Activated CD8-positive, alpha-beta T cell treated with anti-CD3 and anti-CD28 coated beads, Interleukin-2, amount 10 ng/mL, durations not matched to agents 7 days and 5 days (primary cell): ENCODE results near the gene C12orf43. TPM values are rescaled to one million over a fixed set of nuclear protein-coding genes. Genes with fewer than 3 reads are reported as not detected.

Experiments used
- ATAC-seq: fragments of 150-1000 bp; cut with Tn5 transposase; one replicate; pipeline ENCODE4 v1.10.0; 2021; ENCODE audit warnings: moderate library complexity
- CTCF ChIA-PET: fragments of 350-600 bp; sonication (Branson Sonifier 250); formaldehyde crosslinking; loops from one replicate; lab custom pipeline; 2021; ENCODE audit warnings: antibody characterized with exemption; lab: Charles Lee
- POLR2A ChIA-PET: fragments of 350-600 bp; sonication (Branson Sonifier 250); formaldehyde crosslinking; loops from one replicate; lab custom pipeline; 2021; ENCODE audit warnings: antibody characterized with exemption; lab: Charles Lee
- DNase-seq: peaks from one replicate; pipeline ENCODE4 v3.0.0-alpha.2; 2020
- H3K27ac Mint-ChIP-seq: one replicate; pipeline ENCODE4 v1.8.0; 2021; ENCODE audit warnings: mild to moderate bottlenecking, mixed read lengths
- H3K27me3 Mint-ChIP-seq: one replicate; pipeline ENCODE4 v1.8.0; 2021; ENCODE audit warnings: low read depth, mixed read lengths
- H3K36me3 Mint-ChIP-seq: one replicate; pipeline ENCODE4 v1.8.0; 2021; ENCODE audit warnings: low read depth, mixed read lengths
- H3K4me1 Mint-ChIP-seq: one replicate; pipeline ENCODE4 v1.8.0; 2021; ENCODE audit warnings: low read depth, mixed read lengths
- H3K4me3 Mint-ChIP-seq: one replicate; pipeline ENCODE4 v1.8.0; 2021; ENCODE audit warnings: mild to moderate bottlenecking, mixed read lengths
- H3K9me3 Mint-ChIP-seq: one replicate; pipeline ENCODE4 v1.8.0; 2022; ENCODE audit warnings: mixed read lengths; ENCODE audit not compliant: insufficient read depth
- total RNA-seq, 2 experiments: library from RNA; stranded (reverse); gene quantifications; one replicate each; pipeline ENCODE4 v1.2.3, GENCODE V29; 2021

C12orf43 gene
- total RNA-seq, 2 experiments from 2014 or later: 19.0 to 23.3 TPM

DNA sequence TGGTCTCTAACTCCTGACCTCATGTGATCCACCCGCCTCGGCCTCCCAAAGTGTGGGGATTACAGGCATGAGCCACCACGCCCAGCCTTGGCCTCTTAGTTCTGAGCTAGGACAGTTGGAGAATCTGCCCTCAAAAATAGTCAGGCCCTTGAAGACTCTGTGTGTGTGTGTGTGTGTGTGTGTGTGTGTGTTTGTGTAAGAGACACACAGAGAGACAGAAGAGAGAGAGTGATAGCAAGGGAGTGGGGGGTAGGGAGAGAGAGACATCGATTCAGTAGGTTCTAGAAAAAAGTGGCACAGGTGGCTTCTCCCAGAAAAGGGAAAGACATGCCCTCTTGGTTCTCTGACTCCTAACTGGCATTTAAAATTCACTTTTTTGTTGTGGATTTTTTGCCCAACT, 32.5 kb downstream of the C12orf43 start:
- Mint-ChIP-seq H3K36me3 (no peaks in the 10 kb centered on the region), H3K9me3 (no peaks in the 10 kb centered on the region), H3K4me1 (no peaks in the 10 kb centered on the region), H3K27me3 (no peaks in the 10 kb centered on the region), H3K27ac (no peak overlapping the region), H3K4me3 (no peak overlapping the region)
- DNase-seq (no peak), ATAC-seq (no peak)
- POLR2A ChIA-PET: no interaction called here
- CTCF ChIA-PET: interaction anchor here (1.3 kb wide), 1 partner anchor 12 kb away, joined by 4 read pairs; no protein-coding TSS in a partner anchor

DNA sequence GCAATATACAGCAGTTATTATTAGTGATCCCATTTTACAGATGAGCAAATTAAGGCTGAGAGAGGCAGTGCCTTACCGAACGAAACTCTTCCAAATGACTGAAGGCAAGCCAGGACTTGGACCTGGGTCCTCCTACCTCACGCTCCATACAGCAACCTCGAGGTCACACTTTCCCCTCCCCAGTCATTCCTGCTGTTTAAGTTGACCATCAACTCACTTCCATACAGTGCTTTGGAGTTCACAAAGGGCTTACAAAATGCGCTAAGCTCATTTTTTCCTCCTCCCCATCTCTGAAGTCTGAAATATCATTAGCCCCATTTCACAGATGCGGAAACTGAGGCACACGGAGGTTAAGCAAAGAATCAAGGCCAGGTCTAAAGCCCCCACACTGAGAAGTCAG, 33.6 kb downstream of the C12orf43 start:
- Mint-ChIP-seq H3K4me1 (no peaks in the 10 kb centered on the region), H3K4me3 (no peak overlapping the region), H3K9me3 (no peaks in the 10 kb centered on the region), H3K36me3 (no peaks in the 10 kb centered on the region), H3K27ac (no peak overlapping the region), H3K27me3 (no peaks in the 10 kb centered on the region)
- DNase-seq (no peak), ATAC-seq (no peak)
- POLR2A ChIA-PET: interaction anchor here (0.5 to 1.2 kb wide), 2 partner anchors 11 to 378 kb away, joined by 3 to 7 read pairs; no protein-coding TSS in a partner anchor
- CTCF ChIA-PET: interaction anchor here (1.3 kb wide), 1 partner anchor 11 kb away, joined by 4 read pairs; no protein-coding TSS in a partner anchor

DNA sequence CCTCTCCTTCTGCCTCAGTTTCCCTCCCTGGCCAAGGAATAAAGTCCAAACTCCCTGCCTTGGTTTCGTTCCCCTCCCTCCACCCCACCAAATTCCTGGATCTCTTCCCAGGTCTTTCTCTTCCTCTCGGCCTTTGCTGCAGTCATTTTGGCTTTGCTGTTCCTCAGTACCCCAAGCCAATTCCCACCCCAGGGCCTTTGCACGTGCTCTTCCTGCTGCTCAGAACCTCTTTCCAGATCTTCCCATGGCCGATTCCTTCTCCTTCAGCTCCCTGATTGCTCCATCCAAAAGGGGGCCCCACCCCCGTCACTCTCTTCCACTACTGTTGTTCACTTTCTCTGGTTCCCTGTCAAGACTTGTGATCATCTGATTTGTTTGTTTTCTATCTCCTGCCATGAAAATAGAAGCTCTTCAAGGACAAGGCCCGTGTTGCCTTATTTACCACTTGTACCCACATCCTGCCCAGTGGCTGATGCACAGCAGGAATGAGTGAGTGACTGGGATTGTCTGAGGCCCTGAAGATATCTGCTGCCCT, 34.8 kb downstream of the C12orf43 start:
- ChIA-PET CTCF (interaction anchor here (1.4 to 2.6 kb wide), 3 partner anchors 10 to 332 kb away, joined by 4 to 14 read pairs (median 4); no protein-coding TSS in a partner anchor), POLR2A (no interaction called here)
- ATAC-seq (no peak), DNase-seq (no peak)
- Mint-ChIP-seq H3K4me3 (no peak overlapping the region), H3K27ac (no peak overlapping the region), H3K36me3 (no peaks in the 10 kb centered on the region), H3K9me3 (no peaks in the 10 kb centered on the region), H3K4me1 (no peaks in the 10 kb centered on the region), H3K27me3 (no peaks in the 10 kb centered on the region)

DNA sequence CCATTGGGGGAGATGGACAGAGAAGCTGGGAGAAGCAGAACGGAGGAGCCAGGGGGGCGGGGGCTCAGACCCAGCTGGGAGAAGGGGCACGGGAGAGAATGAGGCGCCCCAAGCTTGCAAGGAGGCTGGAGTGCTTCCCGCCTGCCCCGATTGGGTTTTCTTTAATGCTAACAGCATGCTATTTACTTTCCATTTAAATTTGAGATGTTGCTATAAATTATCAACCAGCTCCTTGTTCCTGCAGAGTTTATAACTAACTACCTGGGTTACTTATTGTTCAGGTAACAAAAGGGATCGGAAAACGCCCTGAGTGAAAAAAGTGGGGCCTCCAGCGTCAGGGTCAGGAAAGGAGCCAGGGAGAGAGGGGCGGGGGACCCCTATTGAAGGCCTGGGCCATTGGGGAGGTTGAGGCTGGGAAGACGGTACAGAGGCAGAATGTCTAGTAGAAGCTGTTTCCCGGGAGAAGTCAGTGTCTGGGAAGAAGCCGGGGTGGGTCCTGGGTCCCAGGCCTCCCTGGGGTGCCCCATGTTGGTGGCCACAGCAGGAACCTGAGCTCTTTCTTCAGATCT, 35.4 kb downstream of the C12orf43 start:
- POLR2A ChIA-PET: no interaction called here
- H3K4me3 Mint-ChIP-seq: no peak overlapping the region
- H3K36me3 Mint-ChIP-seq: no peaks in the 10 kb centered on the region
- CTCF ChIA-PET: interaction anchor here (1.4 to 2.6 kb wide), 3 partner anchors 9 to 332 kb away, joined by 4 to 14 read pairs (median 4); no protein-coding TSS in a partner anchor
- H3K4me1 Mint-ChIP-seq: no peaks in the 10 kb centered on the region
- H3K27ac Mint-ChIP-seq: no peak overlapping the region
- DNase-seq (no peak), ATAC-seq (no peak)
- no peaks in the 10 kb centered on the region for H3K27me3 Mint-ChIP-seq
- no peaks in the 10 kb centered on the region for H3K9me3 Mint-ChIP-seq

DNA sequence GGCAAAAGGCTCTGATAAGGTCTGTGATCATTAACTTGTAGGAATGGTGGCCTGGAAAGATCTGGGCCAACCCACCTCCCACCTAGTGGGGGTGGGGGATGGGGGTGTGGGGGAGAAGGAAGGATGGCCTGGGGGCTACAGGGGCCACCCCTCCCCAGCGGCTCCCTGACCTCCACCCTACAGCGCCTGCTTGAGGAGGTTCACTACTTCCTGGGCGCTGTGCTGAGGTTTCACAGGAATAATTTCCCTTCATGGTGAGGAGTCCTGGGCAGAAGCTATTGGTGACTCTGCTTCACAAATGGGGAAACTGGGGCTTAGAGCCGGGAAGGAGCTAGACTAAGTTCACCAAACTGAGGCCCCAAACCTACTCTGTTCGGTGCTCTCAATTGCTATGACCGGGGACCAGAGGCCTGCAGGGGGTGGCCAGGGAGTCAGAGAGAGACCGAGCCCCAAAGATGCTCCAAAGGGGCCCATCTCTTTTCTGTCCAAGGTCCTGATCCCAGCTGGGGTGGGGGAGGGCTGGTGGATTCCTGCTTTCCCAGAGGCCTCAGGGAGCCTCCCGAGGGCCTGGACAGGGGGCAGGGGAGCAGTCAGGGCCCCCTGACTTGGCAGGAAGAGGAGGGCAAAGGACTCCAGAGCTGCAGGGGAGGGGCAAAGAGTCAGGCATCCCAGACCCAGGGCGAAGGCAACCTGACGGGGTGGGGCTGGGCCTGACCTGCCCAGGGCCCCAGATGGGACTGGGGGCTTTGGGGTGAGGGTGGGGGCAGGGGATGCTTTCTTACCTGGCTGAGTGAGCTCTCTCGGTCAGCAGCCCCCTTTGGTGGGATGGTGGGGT, 36.2 kb downstream of the C12orf43 start:
- H3K9me3 Mint-ChIP-seq: no peaks in the 10 kb centered on the region

DNA sequence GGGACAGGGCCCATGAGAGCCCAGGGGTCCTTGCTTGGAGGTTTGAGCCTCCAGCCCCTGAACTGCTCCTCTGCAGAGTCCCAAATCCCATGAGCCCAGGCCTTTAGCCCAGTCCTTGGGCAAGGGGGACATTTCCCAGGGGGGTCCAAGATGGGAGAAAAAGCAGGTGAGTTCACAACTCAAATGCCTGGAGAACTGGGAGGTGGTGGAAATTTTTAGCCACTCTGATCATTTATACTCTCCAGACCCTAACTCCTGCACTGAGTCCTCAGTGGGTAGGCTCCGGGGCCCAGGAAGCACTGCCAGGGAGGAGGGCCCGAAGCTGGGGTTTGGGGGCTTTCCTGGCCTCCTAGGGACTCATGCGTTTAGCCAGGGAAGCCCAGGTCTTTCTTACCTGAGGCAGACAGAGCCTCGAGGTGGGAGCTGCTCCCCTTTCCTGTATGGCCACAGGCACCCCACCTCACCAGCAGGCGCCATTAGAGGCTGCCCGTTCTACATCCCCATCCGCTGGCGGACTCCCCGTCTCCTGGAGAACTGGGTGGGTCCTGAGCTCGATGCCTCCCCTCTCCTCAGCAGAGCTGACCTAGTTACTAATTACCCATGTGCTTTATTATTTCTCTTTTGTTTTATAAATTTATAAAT, 36.9 kb downstream of the C12orf43 start:
- ATAC-seq: no peak
- Mint-ChIP-seq H3K4me3 (no peak overlapping the region), H3K4me1 (no peaks in the 10 kb centered on the region), H3K9me3 (no peaks in the 10 kb centered on the region), H3K27me3 (no peaks in the 10 kb centered on the region), H3K27ac (no peak overlapping the region), H3K36me3 (no peaks in the 10 kb centered on the region)
- ChIA-PET POLR2A (interaction anchor here (0.6 kb wide), 1 partner anchor 230 kb away, joined by 3 read pairs; no protein-coding TSS in a partner anchor), CTCF (interaction anchor here (0.8 to 2.6 kb wide), 2 partner anchors 8 to 331 kb away, joined by 4 to 14 read pairs; no protein-coding TSS in a partner anchor)
- DNase-seq: no peak

More for the DNA sequence above, 36.2 kb downstream of the C12orf43 start:
- Mint-ChIP-seq H3K36me3 (no peaks in the 10 kb centered on the region), H3K4me1 (no peaks in the 10 kb centered on the region), H3K27me3 (no peaks in the 10 kb centered on the region), H3K27ac (no peak overlapping the region), H3K4me3 (no peak overlapping the region)
- DNase-seq (no peak), ATAC-seq (no peak)
- CTCF ChIA-PET: interaction anchor here (0.8 to 2.6 kb wide), 3 partner anchors 8 to 332 kb away, joined by 4 to 14 read pairs (median 4); no protein-coding TSS in a partner anchor
- POLR2A ChIA-PET: interaction anchor here (0.6 kb wide), 1 partner anchor 230 kb away, joined by 3 read pairs; no protein-coding TSS in a partner anchor

DNA sequence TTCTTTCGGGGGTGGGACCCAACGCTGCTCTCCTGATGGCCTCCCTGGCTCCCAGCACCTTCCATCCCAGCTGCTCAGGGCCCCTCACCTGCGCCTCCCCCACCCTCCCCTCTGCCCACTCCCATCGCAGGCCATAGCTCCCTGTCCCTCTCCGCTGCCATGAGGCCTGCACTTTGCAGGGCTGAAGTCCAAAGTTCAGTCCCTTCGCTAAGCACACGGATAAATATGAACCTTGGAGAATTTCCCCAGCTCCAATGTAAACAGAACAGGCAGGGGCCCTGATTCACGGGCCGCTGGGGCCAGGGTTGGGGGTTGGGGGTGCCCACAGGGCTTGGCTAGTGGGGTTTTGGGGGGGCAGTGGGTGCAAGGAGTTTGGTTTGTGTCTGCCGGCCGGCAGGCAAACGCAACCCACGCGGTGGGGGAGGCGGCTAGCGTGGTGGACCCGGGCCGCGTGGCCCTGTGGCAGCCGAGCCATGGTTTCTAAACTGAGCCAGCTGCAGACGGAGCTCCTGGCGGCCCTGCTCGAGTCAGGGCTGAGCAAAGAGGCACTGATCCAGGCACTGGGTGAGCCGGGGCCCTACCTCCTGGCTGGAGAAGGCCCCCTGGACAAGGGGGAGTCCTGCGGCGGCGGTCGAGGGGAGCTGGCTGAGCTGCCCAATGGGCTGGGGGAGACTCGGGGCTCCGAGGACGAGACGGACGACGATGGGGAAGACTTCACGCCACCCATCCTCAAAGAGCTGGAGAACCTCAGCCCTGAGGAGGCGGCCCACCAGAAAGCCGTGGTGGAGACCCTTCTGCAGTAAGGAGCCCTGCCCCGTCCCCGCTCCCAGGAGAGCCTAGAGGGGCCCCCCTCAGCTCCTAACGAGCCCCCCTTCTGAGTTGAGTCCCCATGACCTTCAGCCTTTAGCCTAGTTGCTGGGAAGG, 37.7 kb downstream of the C12orf43 start, which contains the start of gene HNF1A:
Gene HNF1A (plus strand): TSS at position 248 of the 924 bp plus-strand sequence. CDS start 226 bp downstream, at position 474.
- Mint-ChIP-seq H3K4me3 (no peak within 1 kb of the TSS), H3K36me3 (no peaks in the 10 kb centered on the region), H3K4me1 (no peaks in the 10 kb centered on the region), H3K9me3 (no peaks in the 10 kb centered on the region), H3K27me3 (no peaks in the 10 kb centered on the region), H3K27ac (no peak within 1 kb of the TSS)
- DNase-seq (no peak), ATAC-seq (no peak)
- CTCF ChIA-PET: no interaction called here
- POLR2A ChIA-PET: no interaction called here

DNA sequence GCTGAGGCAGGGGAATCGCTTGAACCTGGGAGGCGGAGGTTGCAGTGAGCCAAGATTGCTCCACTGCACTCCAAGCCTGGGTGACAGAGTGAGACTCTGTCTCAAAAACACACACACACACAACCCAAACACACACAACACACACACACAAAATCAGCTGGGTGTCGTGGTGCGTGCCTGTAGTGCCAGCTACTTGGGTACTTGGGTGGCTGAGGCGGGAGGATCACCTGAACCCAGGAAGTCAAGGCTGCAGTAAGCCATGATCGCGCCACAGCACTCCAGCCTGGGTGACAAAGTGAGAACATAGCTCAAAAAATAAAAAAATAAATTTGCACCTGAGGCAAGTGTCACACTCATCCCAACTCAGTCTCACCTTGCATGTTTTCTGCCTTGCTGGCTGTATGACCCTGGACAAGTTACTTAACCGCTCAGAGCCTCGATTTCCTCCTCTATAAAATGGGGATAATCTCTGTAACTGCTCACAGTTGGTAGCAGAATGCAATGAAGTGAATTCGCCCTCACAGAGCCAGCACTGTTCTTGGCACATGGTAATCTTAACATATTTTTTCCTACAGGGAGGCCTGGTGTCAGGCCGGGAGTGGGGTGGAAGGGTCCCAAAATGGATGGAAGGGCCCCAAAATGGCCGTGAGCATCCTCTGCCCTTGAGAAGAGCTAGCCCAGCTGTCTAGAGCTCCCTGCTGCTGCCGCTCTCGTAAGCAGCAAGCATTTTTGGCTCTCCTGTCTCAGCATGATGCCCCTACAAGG, 38.6 kb downstream of the C12orf43 start:
- H3K27me3 Mint-ChIP-seq: peaks cover 2% of the 10 kb centered on the region

DNA sequence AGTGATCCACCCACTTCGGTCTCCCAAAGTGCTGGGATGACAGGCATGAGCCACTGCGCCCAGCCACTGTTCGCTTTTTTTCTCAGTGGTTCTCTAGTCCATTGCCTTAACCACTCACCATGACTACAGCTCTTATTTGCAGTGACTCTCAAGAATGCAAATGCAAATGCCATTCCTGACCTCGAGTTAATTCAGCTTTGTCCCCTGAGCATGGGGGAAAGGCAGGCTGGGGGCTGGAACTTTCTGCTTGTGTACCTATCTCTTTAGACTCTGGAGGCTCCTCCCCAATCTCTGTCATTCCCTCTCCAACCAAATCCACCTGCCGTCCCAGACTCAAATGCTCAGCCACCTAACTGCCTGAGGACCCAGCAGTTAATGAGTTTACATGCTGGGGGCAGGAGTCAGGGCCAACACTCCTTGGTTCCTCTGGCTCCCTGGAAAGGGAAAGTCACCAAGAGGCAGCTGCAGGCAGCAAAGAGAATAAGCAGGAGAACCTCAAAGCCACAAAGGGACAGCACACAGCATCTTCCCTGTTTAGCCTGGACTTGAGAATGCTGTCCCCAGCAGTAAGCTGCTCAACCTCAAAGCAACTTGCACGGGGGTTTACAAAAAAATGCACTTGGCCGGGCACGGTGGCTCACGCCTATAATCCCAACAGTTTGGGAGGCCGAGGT, 43.3 kb downstream of the C12orf43 start:
- Mint-ChIP-seq H3K27ac (no peak overlapping the region), H3K4me3 (no peak overlapping the region), H3K9me3 (no peaks in the 10 kb centered on the region), H3K27me3 (peaks cover 2% of the 10 kb centered on the region), H3K36me3 (no peaks in the 10 kb centered on the region), H3K4me1 (peaks cover 9% of the 10 kb centered on the region)
- ATAC-seq: no peak
- DNase-seq: no peak
- POLR2A ChIA-PET: interaction anchor here (0.6 kb wide), 1 partner anchor 625 kb away, joined by 4 read pairs; no protein-coding TSS in a partner anchor
- CTCF ChIA-PET: interaction anchor here (1.1 to 4.1 kb wide), 16 partner anchors 11 to 390 kb away, joined by 3 to 52 read pairs (median 10); partner anchors contain the start of gene POP5

More for the DNA sequence above, 38.6 kb downstream of the C12orf43 start:
- DNase-seq (no peak), ATAC-seq (no peak)
- Mint-ChIP-seq H3K27ac (no peak overlapping the region), H3K9me3 (no peaks in the 10 kb centered on the region), H3K4me3 (no peak overlapping the region), H3K36me3 (no peaks in the 10 kb centered on the region), H3K4me1 (no peaks in the 10 kb centered on the region)
- POLR2A ChIA-PET: no interaction called here
- CTCF ChIA-PET: no interaction called here
